NT2/D1 (cell line): Measurements from ENCODE around the gene ZNF506.

Experiments used
- SUZ12 ChIP-seq: IDR thresholded peaks from 2 replicates; pipeline ENCODE4 v1.6.1; 2011; ENCODE audit not compliant: insufficient read length, insufficient read depth; ENCODE audit errors: extremely low read depth
- YY1 ChIP-seq: IDR thresholded peaks from 2 replicates; pipeline ENCODE4 v1.6.1; 2011; ENCODE audit not compliant: insufficient read length, insufficient read depth
- ZNF274 ChIP-seq: IDR thresholded peaks from 2 replicates; pipeline ENCODE4 v1.6.1; 2011; ENCODE audit warnings: mild to moderate bottlenecking, low read depth, low read length

DNA sequence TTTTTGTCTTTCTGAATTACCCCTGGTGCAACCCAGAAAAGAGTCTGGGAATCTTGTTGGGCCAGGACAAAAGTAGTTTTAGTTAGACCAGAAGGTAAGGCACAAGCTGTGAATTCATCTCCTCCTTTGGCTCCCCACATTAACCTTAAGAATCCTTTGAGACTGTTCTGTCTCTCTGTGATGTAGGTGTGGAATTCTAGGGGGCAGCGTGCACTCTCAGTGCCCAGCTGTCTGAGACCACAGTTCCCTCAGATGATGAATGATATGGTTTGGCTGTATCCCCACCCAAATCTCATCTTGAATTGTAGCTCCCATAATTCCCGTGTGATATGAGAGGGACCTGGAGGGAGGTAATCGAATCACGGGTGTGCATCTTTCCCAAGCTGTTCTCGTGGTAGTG lies 43.9 kb downstream of the ZNF506 start:
- TF ChIP-seq SUZ12 (no peak), YY1 (no peak), ZNF274 (no peak)
